ENCODE measurements around the gene MATCAP1. TPM values are rescaled to one million over a fixed set of nuclear protein-coding genes. Genes with fewer than 3 reads are reported as not detected.

MATCAP1 gene
- total RNA-seq, 1 donor from 2014 or later, result 14.2 TPM

DNA sequence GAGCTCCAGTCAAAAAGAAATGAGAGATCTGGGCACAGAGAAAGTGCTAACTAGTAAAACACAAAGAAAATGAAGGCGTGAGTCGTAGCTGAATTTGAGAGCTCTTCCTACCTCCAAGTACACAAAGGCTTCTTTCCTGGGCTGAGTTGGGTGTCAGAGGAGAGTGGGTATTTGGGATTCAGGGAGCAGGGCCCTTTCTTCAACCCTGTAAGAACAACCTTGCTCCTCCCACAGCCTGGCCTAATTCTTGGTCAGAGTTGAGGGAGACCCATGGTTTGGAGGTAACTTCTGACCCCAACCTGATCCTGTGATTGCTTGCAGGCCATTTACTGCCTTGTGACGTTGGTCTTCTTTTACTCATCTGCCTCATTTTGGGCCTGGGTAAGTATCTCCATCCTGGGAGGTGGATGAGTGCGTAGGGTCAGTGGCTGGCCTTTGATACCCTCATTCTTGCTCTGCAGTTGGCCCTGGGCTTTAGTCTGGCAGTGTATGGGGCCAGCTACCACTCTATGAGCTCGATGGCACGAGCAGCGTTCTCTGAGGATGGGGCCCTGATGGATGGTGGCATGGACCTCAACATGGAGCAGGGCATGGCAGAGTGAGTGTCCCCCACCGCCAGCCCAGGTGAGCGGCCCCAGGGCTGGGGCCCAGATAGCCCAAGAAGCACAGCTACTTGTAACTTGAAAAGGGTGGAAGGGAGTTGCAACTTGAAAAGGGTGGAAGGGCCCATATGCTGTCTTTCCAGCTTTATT, 44.4 kb upstream of the MATCAP1 start:
- H3K36me3 ChIP-seq, result peaks cover 51% of the 10 kb centered on the region
- H3K27ac ChIP-seq (replicated peaks), result no peak overlapping the region
- peak overlapping the region; percentile 99 for H3K4me3 ChIP-seq
- TF ChIP-seq, protein P1, sequence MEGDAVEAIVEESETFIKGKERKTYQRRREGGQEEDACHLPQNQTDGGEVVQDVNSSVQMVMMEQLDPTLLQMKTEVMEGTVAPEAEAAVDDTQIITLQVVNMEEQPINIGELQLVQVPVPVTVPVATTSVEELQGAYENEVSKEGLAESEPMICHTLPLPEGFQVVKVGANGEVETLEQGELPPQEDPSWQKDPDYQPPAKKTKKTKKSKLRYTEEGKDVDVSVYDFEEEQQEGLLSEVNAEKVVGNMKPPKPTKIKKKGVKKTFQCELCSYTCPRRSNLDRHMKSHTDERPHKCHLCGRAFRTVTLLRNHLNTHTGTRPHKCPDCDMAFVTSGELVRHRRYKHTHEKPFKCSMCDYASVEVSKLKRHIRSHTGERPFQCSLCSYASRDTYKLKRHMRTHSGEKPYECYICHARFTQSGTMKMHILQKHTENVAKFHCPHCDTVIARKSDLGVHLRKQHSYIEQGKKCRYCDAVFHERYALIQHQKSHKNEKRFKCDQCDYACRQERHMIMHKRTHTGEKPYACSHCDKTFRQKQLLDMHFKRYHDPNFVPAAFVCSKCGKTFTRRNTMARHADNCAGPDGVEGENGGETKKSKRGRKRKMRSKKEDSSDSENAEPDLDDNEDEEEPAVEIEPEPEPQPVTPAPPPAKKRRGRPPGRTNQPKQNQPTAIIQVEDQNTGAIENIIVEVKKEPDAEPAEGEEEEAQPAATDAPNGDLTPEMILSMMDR (IDR thresholded peaks at IDR 0.05; ENCODE audit: borderline replicate concordance), result no peak
- DNase-seq, result no peak
- intact Hi-C loops (cut with micrococcal nuclease), result no loop called here
- no peaks in the 10 kb centered on the region for H3K9me3 ChIP-seq (replicated peaks)
- H3K27me3 ChIP-seq (ENCODE audit: low read depth), result no peaks in the 10 kb centered on the region
- H3K4me1 ChIP-seq, result peaks cover 33% of the 10 kb centered on the region

DNA sequence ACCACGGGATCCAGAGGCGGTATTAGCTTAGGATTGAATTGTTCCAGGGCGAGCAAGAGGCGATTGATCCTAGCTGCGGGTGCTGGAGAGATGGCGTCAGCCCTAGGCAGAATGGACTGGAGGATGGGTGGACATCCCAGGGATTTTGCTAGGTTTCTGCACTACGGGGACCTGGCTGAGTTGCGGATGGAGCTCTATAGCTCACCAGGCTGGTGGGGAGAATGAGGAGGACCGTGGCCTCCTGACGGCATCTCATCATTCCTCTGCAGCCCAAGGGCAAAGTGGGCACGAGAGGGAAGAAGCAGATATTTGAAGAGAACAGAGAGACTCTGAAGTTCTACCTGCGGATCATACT, 43.8 kb upstream of the MATCAP1 start:
- DNase-seq, result no peak
- H3K9me3 ChIP-seq (replicated peaks), result no peaks in the 10 kb centered on the region
- intact Hi-C loops (cut with micrococcal nuclease), result no loop called here
- H3K4me3 ChIP-seq, result peak overlapping the region; percentile 99
- H3K4me1 ChIP-seq, result peaks cover 38% of the 10 kb centered on the region
- no peaks in the 10 kb centered on the region for H3K27me3 ChIP-seq (ENCODE audit: low read depth)
- TF ChIP-seq, protein P1 (IDR thresholded peaks at IDR 0.05; ENCODE audit: borderline replicate concordance), result no peak
- H3K27ac ChIP-seq (replicated peaks), result peak overlapping the region; percentile 94
- peaks cover 44% of the 10 kb centered on the region for H3K36me3 ChIP-seq

DNA sequence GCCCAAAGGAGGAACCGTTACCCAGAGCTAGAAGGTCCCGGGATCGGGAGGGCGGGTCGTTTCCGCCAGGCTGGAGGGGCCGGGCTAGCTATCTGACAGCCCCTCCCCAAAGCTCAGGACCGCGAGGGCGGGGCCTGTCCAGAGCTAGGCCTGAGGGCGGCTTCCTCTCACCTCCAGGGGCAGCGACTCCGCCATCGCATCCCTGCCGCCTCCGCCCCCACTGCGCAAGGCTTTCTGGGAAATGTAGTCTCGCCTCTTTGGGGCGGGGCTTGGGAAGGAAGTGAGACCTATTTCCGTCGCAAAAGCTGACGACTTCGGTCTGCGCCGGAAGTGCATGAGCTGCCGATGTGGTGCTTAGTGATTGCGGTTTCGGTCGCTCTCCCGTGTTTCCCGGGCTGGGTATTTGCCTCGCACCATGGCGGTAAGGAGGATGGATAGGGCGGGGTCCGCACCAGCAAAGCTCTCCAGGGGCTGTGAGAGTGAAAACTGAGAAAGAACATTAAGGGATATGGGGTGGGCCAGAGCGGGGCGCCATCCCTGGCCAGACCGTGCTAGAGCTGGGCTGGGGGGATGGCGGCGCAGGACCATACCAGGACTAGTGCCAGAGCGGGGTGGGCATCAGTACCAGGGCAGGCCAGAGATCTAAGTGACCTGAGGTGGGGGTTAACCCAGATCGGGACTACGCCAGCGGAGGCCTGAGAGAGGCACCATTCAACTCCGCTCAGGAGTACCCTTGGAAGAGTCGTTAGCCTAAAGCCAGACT, 43.2 kb upstream of the MATCAP1 start, which contains the start of gene TMEM208:
Gene TMEM208 (plus strand): TSS at position 327 of the 763 bp plus-strand sequence. CDS start 89 bp downstream, at position 416.
- DNase-seq, result peak; percentile 99
- intact Hi-C loops (cut with micrococcal nuclease), result no loop called here
- Histone ChIP-seq H3K27ac (replicated peaks) (peak within 1 kb of the TSS; percentile 94), H3K4me3 (peak within 1 kb of the TSS; percentile 99), H3K36me3 (peaks cover 41% of the 10 kb centered on the region), H3K9me3 (replicated peaks) (no peaks in the 10 kb centered on the region), H3K4me1 (peaks cover 38% of the 10 kb centered on the region), H3K27me3 (ENCODE audit: low read depth) (no peaks in the 10 kb centered on the region)
- TF ChIP-seq, protein P1 (IDR thresholded peaks at IDR 0.05; ENCODE audit: borderline replicate concordance), result peak; percentile 36

DNA sequence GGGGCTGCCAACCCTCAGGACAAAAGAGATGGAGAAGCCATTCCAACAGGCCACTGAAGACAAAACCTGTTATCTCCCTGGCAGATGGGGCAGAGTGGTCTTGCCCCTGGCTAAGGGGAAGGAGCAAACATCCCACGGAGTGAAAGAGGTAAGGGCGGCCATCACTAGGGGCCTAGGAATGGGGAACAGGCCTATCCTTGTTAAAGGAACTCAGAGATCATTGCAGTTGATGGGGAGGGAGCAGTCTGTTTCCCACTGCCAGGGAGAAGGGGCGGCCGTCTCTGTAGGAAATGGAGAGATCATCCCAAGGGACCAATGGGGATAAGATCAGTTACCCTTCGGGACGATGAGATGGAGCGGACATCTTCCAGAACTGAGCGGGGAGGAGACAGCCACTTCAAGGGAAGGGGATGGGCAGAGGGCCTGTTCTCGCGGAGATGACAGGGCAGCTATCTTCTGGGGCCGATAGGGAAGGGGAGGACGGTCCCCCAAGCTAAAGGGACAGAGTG, 42.6 kb upstream of the MATCAP1 start:
- no peak for DNase-seq
- H3K4me1 ChIP-seq, result peaks cover 38% of the 10 kb centered on the region
- H3K27me3 ChIP-seq (ENCODE audit: low read depth), result no peaks in the 10 kb centered on the region
- TF ChIP-seq, protein P1 (IDR thresholded peaks at IDR 0.05; ENCODE audit: borderline replicate concordance), result no peak
- peak overlapping the region; percentile 99 for H3K4me3 ChIP-seq
- no peaks in the 10 kb centered on the region for H3K9me3 ChIP-seq (replicated peaks)
- peak overlapping the region; percentile 94 for H3K27ac ChIP-seq (replicated peaks)
- H3K36me3 ChIP-seq, result peaks cover 34% of the 10 kb centered on the region
- intact Hi-C loops (cut with micrococcal nuclease), result no loop called here

DNA sequence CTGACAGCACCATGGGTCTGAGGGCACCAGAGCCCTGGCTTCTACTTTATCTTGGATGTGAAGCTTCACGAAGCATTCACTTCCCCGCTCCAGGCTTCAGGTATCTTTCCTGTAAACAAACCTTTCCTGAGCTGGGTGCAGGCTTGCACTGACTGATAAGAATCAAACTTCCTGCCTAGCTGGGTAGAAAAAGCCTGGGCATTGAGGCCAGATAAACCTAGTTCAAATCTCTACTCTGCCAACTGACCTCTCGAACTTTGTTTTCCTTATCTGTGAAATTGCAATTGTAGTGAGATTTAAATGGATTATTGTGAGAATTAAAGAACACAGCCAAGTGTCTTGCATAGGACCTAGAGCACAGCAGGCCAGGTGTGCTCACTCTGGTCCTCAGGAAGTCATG, 40.2 kb upstream of the MATCAP1 start:
- Histone ChIP-seq H3K4me1 (peaks cover 38% of the 10 kb centered on the region), H3K4me3 (no peak overlapping the region), H3K9me3 (replicated peaks) (no peaks in the 10 kb centered on the region), H3K27me3 (ENCODE audit: low read depth) (no peaks in the 10 kb centered on the region), H3K36me3 (peaks cover 11% of the 10 kb centered on the region), H3K27ac (replicated peaks) (no peak overlapping the region)
- no peak for DNase-seq
- TF ChIP-seq, protein P1 (IDR thresholded peaks at IDR 0.05; ENCODE audit: borderline replicate concordance), result no peak
- intact Hi-C loops (cut with micrococcal nuclease), result no loop called here
